ENCODE measurements around the gene CDH18.

CDH18 gene

DNA sequence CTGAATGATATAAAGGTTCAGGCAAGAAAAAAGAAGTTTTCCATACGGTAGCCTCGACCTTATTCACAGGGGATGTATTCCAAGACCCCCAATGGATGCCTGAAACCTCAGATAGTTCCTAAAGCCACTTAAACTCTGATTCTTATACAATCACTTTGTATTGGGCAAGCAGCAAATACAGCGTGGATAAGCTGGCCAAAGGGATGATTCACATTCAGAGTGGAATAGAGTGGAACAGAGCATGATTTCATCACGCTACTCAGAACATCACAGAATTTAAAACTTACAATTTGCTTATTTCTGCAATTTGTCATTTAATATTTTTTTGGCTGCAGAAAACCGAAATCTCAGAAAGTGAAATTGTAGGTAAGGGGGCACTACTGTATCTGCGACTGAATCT is 40.5 kb upstream of the CDH18 start:
- no peak for DNase-seq (ENCODE audit: low read depth, low spot score)
- in situ Hi-C loops (cut with HindIII; ENCODE audit: low sequenced_read_pairs), result no loop called here
- TF ChIP-seq, protein P1, sequence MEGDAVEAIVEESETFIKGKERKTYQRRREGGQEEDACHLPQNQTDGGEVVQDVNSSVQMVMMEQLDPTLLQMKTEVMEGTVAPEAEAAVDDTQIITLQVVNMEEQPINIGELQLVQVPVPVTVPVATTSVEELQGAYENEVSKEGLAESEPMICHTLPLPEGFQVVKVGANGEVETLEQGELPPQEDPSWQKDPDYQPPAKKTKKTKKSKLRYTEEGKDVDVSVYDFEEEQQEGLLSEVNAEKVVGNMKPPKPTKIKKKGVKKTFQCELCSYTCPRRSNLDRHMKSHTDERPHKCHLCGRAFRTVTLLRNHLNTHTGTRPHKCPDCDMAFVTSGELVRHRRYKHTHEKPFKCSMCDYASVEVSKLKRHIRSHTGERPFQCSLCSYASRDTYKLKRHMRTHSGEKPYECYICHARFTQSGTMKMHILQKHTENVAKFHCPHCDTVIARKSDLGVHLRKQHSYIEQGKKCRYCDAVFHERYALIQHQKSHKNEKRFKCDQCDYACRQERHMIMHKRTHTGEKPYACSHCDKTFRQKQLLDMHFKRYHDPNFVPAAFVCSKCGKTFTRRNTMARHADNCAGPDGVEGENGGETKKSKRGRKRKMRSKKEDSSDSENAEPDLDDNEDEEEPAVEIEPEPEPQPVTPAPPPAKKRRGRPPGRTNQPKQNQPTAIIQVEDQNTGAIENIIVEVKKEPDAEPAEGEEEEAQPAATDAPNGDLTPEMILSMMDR (IDR thresholded peaks at IDR 0.05; ENCODE audit: low read depth, low read length), result no peak
- H3K4me3 ChIP-seq (ENCODE audit: low read depth, low read length), result no peak overlapping the region

DNA sequence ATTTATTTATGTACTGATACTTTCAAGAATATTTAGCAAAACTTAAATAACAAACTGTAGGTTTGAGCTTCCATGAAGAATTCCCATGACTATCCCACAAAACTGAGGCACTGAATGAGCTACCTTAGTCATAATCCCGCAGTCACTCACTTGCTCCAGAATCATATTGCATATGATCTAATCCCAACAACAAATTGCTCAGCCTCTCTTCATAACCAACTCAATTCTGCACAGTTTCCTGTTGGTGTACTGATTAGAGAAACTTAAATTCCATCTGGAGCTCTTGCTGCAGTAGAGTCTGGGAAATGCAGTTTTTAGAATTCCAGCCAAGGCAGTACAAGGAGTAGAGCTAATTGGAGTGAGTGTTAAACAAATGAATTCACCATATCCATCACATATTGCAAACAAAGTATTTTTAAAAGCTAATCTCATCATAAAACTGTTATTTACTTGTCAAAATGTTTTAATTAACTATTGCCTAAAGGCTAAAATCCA is 35.7 kb upstream of the CDH18 start:
- TF ChIP-seq, protein P1 (IDR thresholded peaks at IDR 0.05; ENCODE audit: low read depth, low read length), result no peak

DNA sequence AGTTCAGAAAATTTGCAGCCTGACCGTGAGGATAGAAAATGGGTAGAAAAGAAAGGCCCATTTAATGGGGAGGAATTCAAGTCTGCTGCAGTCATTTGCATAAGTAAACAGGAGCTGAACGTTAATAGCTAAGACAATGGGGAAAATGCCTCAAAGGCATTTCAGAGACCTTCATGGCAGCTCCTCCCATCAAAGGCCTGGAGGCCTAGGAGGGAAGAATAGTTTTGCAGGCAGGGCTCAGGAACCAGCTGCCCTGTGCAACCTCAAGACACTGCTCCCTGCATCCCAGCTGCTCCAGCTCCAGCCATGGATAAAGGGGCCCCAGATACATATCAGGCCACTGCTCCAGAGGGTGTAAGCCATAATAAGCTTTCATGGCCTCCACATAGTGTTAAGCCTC is 32.2 kb upstream of the CDH18 start:
- in situ Hi-C loops (cut with HindIII; ENCODE audit: low sequenced_read_pairs), result no loop called here
- DNase-seq (ENCODE audit: low read depth, low spot score), result no peak
- TF ChIP-seq, protein P1 (IDR thresholded peaks at IDR 0.05; ENCODE audit: low read depth, low read length), result no peak
- no peak overlapping the region for H3K4me3 ChIP-seq (ENCODE audit: low read depth, low read length)

More for the DNA sequence above, 35.7 kb upstream of the CDH18 start:
- in situ Hi-C loops (cut with HindIII; ENCODE audit: low sequenced_read_pairs), result no loop called here
- no peak for DNase-seq (ENCODE audit: low read depth, low spot score)
- no peak overlapping the region for H3K4me3 ChIP-seq (ENCODE audit: low read depth, low read length)

DNA sequence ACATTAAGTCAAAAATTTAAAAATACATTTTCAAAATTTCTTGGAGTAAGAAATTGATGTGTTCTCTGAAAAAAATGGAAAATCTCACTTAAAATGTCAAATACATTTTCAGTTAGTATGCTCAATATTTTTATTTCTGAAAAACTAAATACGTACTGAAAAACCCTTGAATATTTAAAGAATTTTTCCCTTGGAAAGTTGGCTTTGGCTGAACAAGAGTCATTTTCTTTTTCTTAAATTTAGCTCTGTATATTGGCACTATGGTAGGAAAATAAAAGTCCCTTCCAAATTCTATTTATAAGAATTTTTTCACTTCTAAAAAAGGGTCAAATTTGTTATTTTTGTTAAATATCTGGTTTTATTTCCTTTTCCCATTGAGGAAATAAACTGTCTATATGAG is 29.0 kb upstream of the CDH18 start:
- DNase-seq (ENCODE audit: low read depth, low spot score), result no peak
- no peak overlapping the region for H3K4me3 ChIP-seq (ENCODE audit: low read depth, low read length)
- in situ Hi-C loops (cut with HindIII; ENCODE audit: low sequenced_read_pairs), result no loop called here
- TF ChIP-seq, protein P1 (IDR thresholded peaks at IDR 0.05; ENCODE audit: low read depth, low read length), result no peak

DNA sequence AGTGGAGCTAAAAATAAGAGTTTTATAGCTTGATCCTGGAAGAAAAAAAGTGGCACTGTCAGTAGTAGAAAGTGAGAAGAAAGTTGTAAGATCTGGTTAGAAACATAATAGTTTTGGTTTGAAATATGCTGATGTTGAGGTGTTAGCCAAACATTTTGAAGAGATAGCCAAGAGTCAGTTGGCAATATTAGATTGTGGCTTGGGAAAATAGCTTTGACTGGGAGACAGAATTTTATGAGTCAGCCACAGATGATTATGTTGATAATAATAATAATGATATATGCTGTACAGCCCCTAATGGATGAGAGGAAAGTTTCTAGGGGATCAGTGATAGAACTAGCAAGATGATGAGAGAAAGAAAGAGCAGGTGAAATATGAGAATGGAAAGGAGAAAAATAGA is 12.4 kb upstream of the CDH18 start:
- in situ Hi-C loops (cut with HindIII; ENCODE audit: low sequenced_read_pairs), result no loop called here
- peak; percentile 6 for DNase-seq (ENCODE audit: low read depth, low spot score)
- TF ChIP-seq, protein P1 (IDR thresholded peaks at IDR 0.05; ENCODE audit: low read depth, low read length), result no peak
- no peak overlapping the region for H3K4me3 ChIP-seq (ENCODE audit: low read depth, low read length)

DNA sequence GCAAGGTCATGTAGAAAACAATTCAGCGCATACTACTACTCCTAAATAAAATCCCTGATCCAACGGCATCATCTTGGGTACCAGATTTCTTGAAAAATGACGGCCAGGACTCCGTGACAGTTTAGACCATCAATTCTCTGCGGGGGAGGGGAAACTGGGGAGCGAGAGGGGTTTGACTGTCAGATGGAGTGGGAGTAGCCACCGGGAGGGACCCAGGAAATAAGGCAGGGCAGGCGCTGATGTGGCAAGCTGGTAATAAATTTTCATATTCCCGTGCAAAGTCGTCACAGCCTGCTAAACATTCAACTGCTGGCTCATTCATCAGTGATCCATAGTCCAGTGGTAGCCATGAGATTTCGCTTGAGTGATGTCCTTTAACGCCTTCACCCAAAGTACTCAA is 457 bp upstream of the CDH18 start:
- peak overlapping the region; percentile 46 for H3K4me3 ChIP-seq (ENCODE audit: low read depth, low read length)
- in situ Hi-C loops (cut with HindIII; ENCODE audit: low sequenced_read_pairs), result no loop called here
- TF ChIP-seq, protein P1 (IDR thresholded peaks at IDR 0.05; ENCODE audit: low read depth, low read length), result no peak
- no peak for DNase-seq (ENCODE audit: low read depth, low spot score)

DNA sequence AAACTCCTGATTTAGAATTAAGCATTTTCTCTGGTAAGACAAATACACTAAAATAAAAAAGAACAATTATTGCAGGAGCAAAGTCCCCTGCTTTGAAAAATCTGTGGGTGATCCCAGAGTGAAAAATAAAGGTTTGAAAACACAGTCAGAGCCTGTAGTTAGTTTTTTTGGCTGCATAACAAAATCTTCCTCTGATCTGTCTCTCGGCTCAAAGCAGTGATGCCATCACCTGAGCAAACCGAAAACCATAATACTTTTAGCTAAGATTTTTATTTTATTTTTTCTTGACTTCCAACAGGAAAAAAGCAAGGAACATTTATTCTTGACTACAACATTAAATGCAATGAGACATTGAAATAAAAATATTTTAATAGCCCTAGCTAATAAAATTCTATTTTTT is 1.2 kb downstream of the CDH18 start:
- in situ Hi-C loops (cut with HindIII; ENCODE audit: low sequenced_read_pairs), result no loop called here
- TF ChIP-seq, protein P1 (IDR thresholded peaks at IDR 0.05; ENCODE audit: low read depth, low read length), result no peak

More for the DNA sequence above, 1.2 kb downstream of the CDH18 start:
- no peak overlapping the region for H3K4me3 ChIP-seq (ENCODE audit: low read depth, low read length)
- DNase-seq (ENCODE audit: low read depth, low spot score), result no peak

All from astrocyte of the spinal cord (primary cell).